Tongue (tissue), 3 donors: Measurements from ENCODE around the gene UBE2D2. TPM values are rescaled to one million over a fixed set of nuclear protein-coding genes. Genes with fewer than 3 reads are reported as not detected.

Experiments
- DNase-seq: peaks from one replicate; pipeline ENCODE4 v3.0.0-alpha.2; 2015
- small RNA-seq: library from RNA; depleted of rRNA; stranded (forward); fragments of <200 nt; gene quantifications from one replicate; pipeline ENCODE3, GENCODE V24; 2014; ENCODE audit warnings: low replicate concordance
- total RNA-seq: library from RNA; depleted of rRNA; stranded (reverse); fragments of >200 nt; gene quantifications from one replicate; pipeline ENCODE4 v1.2.3, GENCODE V29; 2014

The UBE2D2 gene
- total RNA-seq, 1 donor from 2014 or later: 77.1 TPM

GRCh38 chr5:139676951-139677735 is 116.0 kb downstream of the UBE2D2 start:
- DNase-seq: peak; percentile 74

Small RNA genes lying within 50 kb of the gene (small RNA-seq; reads per million reads assigned to genes)
- gene RF00019: not detected

Other genes with a start within 250 kb of the UBE2D2 start
- gene PAIP2, start 219.5 kb upstream of the UBE2D2 start, total RNA-seq: 117 TPM
- not detected for gene SLC23A1, start 178.0 kb upstream of the UBE2D2 start, total RNA-seq
- 0.62 TPM for gene MZB1, start 171.4 kb upstream of the UBE2D2 start, total RNA-seq
- 30.6 TPM for gene PROB1, start 166.2 kb upstream of the UBE2D2 start, total RNA-seq
- 10.2 TPM for gene SPATA24, start 157.2 kb upstream of the UBE2D2 start, total RNA-seq
- 21.8 TPM for gene DNAJC18, start 121.8 kb upstream of the UBE2D2 start, total RNA-seq
- 7.9 TPM for gene ECSCR, start 98.6 kb upstream of the UBE2D2 start, total RNA-seq
- not detected for gene SMIM33, start 90.3 kb upstream of the UBE2D2 start, total RNA-seq
- gene STING1, start 78.6 kb upstream of the UBE2D2 start, total RNA-seq: 38.9 TPM
- gene CXXC5, start 87.0 kb downstream of the UBE2D2 start, total RNA-seq: 93.9 TPM
- 0.10 TPM for gene PSD2, start 234.5 kb downstream of the UBE2D2 start, total RNA-seq